Caco-2 (cell line): ENCODE measurements around the gene GNB1. TPM values are rescaled to one million over a fixed set of nuclear protein-coding genes. Genes with fewer than 3 reads are reported as not detected.
A peak's percentile ranks its signal among the peaks of the same experiment; 100 is the strongest.

Source experiments
- BruUV-seq: library from RNA; stranded (reverse); fragments of 400-500 nt; replicated peaks from 2 replicates; lab custom pipeline; 2021; lab: Mats Ljungman, UMichigan
- CTCF ChIA-PET: fragments of 300-600 bp; sonication (Branson Sonifier 250); formaldehyde crosslinking; loops from one replicate; lab custom pipeline; 2022; ENCODE audit warnings: antibody characterized with exemption; lab: Charles Lee
- POLR2A ChIA-PET: fragments of 300-600 bp; sonication (Branson Sonifier 250); formaldehyde crosslinking; loops from one replicate; lab custom pipeline; 2022; ENCODE audit warnings: antibody characterized with exemption; lab: Charles Lee
- DNase-seq, 2 experiments: peaks; one replicate each; pipeline versions ENCODE4 v3.0.0 to v3.0.0-alpha.2; 2020 to 2022
- H3K27me3 ChIP-seq: replicated peaks from 2 replicates; pipeline ENCODE4 v1.6.0; 2011; ENCODE audit warnings: low read length; ENCODE audit not compliant: control insufficient read depth, insufficient read depth
- H3K36me3 ChIP-seq: 2 replicates; pipeline ENCODE4 v1.5.1; 2011; ENCODE audit warnings: low read length; ENCODE audit not compliant: control insufficient read depth, insufficient read depth
- H3K4me1 ChIP-seq: fragments of 250-450 bp; sonication (Bioruptor Pico); 2 replicates; pipeline ENCODE4 v1.5.1; 2020; ENCODE audit warnings: mild to moderate bottlenecking
- H3K4me3 ChIP-seq: 2 replicates; pipeline ENCODE4 v1.5.1; 2011; ENCODE audit warnings: low read depth, mild to moderate bottlenecking, control low read depth, low read length
- H3K9me3 ChIP-seq: fragments of 250-450 bp; sonication (Bioruptor Pico); 2 replicates; pipeline ENCODE4 v1.5.1; 2020; ENCODE audit warnings: mild to moderate bottlenecking, moderate library complexity
- H3K27ac Mint-ChIP-seq: one replicate; pipeline ENCODE4 v1.8.0; 2022; ENCODE audit warnings: mixed read lengths; ENCODE audit not compliant: unreplicated experiment
- H3K27me3 Mint-ChIP-seq: one replicate; pipeline ENCODE4 v1.8.0; 2022; ENCODE audit warnings: mixed read lengths; ENCODE audit not compliant: insufficient read depth, unreplicated experiment
- H3K36me3 Mint-ChIP-seq: one replicate; pipeline ENCODE4 v1.8.0; 2022; ENCODE audit warnings: mild to moderate bottlenecking, mixed read lengths; ENCODE audit not compliant: insufficient read depth, unreplicated experiment
- H3K4me1 Mint-ChIP-seq: one replicate; pipeline ENCODE4 v1.8.0; 2022; ENCODE audit warnings: low read depth, mixed read lengths; ENCODE audit not compliant: unreplicated experiment
- H3K4me3 Mint-ChIP-seq: one replicate; pipeline ENCODE4 v1.8.0; 2022; ENCODE audit warnings: mild to moderate bottlenecking, moderate library complexity, mixed read lengths; ENCODE audit not compliant: unreplicated experiment
- H3K9me3 Mint-ChIP-seq: one replicate; pipeline ENCODE4 v1.8.0; 2022; ENCODE audit warnings: mixed read lengths; ENCODE audit not compliant: unreplicated experiment
- CTCF ChIP-seq, 2 experiments: fragments of 200-600 bp in 1 of 2; IDR thresholded peaks; 1 replicate in 1 of 2; 2 replicates in 1 of 2; pipeline versions ENCODE4 v1.5.1 to v1.8.0; 2011 to 2022; ENCODE audit warnings: antibody characterized with exemption in 1 of 2, control low read depth in 1 of 2, inconsistent platforms in 1 of 2, low read depth in 1 of 2, low read length in 1 of 2, mild to moderate bottlenecking in 1 of 2, moderate library complexity in 1 of 2; ENCODE audit not compliant: insufficient read depth in 1 of 2, severe bottlenecking in 1 of 2, unreplicated experiment in 1 of 2
- intact Hi-C: fragments of 100-400 bp; cut with micrococcal nuclease; formaldehyde crosslinking; loops from one replicate; pipeline ENCODE4 v1.10.0; 2022; ENCODE audit not compliant: unreplicated experiment
- total RNA-seq: library from RNA; stranded (reverse); gene quantifications from 2 replicates; pipeline ENCODE4 v1.2.3, GENCODE V29; 2022

The GNB1 gene
- total RNA-seq, 1 experiment from 2014 or later: 301 TPM

DNA sequence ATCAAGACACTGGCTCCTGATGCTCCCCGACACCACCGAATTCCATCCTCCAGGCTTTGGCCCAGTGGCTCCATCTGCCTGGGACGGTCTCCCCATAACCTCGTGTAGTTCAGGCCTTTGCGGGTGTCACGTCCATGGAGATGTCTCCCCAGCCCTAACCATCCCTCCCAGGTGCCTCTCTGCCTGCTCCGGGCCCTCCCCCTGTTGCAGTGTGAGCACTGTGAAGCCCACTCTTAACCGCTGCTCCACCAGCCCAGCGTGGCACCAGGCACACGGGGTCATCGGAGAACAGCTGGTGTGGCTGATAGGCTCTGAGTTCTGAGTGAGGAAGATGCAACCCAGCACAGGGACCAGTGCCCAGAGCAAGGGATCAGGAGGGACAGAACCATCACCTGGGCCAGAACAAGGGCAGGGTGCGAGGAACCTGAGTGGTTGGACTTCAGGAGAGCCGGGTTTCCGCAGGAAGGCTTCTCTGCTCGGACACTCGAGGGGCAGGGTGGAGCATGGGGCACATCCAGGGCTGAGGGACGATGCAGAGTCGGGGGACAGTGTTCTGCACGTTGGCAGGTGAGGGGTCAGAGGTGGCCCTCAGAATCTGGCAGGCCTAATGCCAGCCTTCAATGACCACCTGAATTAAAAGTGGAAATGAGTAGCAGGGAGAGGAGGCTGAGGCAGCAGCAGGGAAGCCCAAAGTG, 2.6 kb upstream of the GNB1 start:
- DNase-seq: no peak
- Histone ChIP-seq H3K9me3 (no peaks in the 10 kb centered on the region), H3K36me3 (no peaks in the 10 kb centered on the region), H3K27me3 (no peaks in the 10 kb centered on the region), H3K4me1 (peaks cover 56% of the 10 kb centered on the region), H3K4me3 (no peak overlapping the region)
- H3K9me3 Mint-ChIP-seq: no peaks in the 10 kb centered on the region
- H3K36me3 Mint-ChIP-seq: peaks cover 25% of the 10 kb centered on the region
- H3K4me1 Mint-ChIP-seq: peaks cover 6% of the 10 kb centered on the region
- H3K27me3 Mint-ChIP-seq: no peaks in the 10 kb centered on the region
- ChIA-PET CTCF (interaction anchor here (1.0 kb wide), 1 partner anchor 13 kb away, joined by 4 read pairs; no protein-coding TSS in a partner anchor), POLR2A (no interaction called here)
- TF ChIP-seq CTCF (IDR thresholded peaks at IDR 0.05; ENCODE audit: insufficient read depth in 1 of 2, low read depth in 1 of 2, low read length in 1 of 2, severe bottlenecking in 1 of 2, unreplicated experiment in 1 of 2): no peak
- H3K4me3 Mint-ChIP-seq: peak overlapping the region; percentile 96
- no TSS peak for BruUV-seq
- peak overlapping the region; percentile 45 for H3K27ac Mint-ChIP-seq
- intact Hi-C loops: no loop called here

DNA sequence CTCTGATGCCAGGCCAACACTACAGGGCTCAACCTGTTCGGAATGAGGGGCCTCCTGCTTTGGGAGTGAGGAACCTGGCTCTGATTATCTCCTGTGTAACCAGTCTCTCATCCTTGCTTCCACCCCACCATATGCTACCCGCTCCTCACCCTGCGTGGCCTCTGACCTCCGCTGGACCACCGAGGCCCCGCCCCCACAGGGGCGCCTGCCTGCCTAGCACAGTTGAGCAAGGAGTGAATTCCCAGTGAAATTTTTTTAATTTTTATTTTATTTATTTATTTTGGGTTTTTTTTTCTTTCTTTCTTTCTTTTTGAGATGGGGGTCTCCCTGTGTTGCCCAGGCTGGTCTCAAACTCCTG, 1.9 kb upstream of the GNB1 start:
- CTCF ChIA-PET: no interaction called here
- H3K4me1 Mint-ChIP-seq: peaks cover 6% of the 10 kb centered on the region
- DNase-seq: no peak
- Histone ChIP-seq H3K9me3 (no peaks in the 10 kb centered on the region), H3K4me1 (peaks cover 56% of the 10 kb centered on the region), H3K27me3 (no peaks in the 10 kb centered on the region), H3K4me3 (no peak overlapping the region), H3K36me3 (no peaks in the 10 kb centered on the region)
- intact Hi-C loops: no loop called here
- TF ChIP-seq CTCF (IDR thresholded peaks at IDR 0.05; ENCODE audit: insufficient read depth in 1 of 2, low read depth in 1 of 2, low read length in 1 of 2, severe bottlenecking in 1 of 2, unreplicated experiment in 1 of 2): no peak
- POLR2A ChIA-PET: no interaction called here
- H3K27ac Mint-ChIP-seq: peak overlapping the region; percentile 85
- H3K36me3 Mint-ChIP-seq: peaks cover 25% of the 10 kb centered on the region
- no peaks in the 10 kb centered on the region for H3K9me3 Mint-ChIP-seq
- BruUV-seq: no TSS peak
- H3K4me3 Mint-ChIP-seq: peak overlapping the region; percentile 96
- no peaks in the 10 kb centered on the region for H3K27me3 Mint-ChIP-seq

GRCh38 chr1:1892079-1892762, 1.3 kb upstream of the GNB1 start:
- peak overlapping the region; percentile 96 for H3K4me3 Mint-ChIP-seq
- intact Hi-C loops: no loop called here
- no peaks in the 10 kb centered on the region for H3K27me3 ChIP-seq
- ChIA-PET CTCF (interaction anchor here (1.0 kb wide), 1 partner anchor 17 kb away, joined by 4 read pairs; no protein-coding TSS in a partner anchor), POLR2A (no interaction called here)
- peaks cover 54% of the 10 kb centered on the region for H3K4me1 ChIP-seq
- peak overlapping the region; percentile 91 for H3K4me3 ChIP-seq
- H3K4me1 Mint-ChIP-seq: peaks cover 6% of the 10 kb centered on the region
- H3K36me3 Mint-ChIP-seq: peaks cover 25% of the 10 kb centered on the region
- no peaks in the 10 kb centered on the region for H3K9me3 Mint-ChIP-seq
- H3K27ac Mint-ChIP-seq: peak overlapping the region; percentile 85
- no peaks in the 10 kb centered on the region for H3K9me3 ChIP-seq
- BruUV-seq: TSS peak; percentile 49
- H3K36me3 ChIP-seq: no peaks in the 10 kb centered on the region
- no peak for DNase-seq
- TF ChIP-seq CTCF (IDR thresholded peaks at IDR 0.05; ENCODE audit: insufficient read depth in 1 of 2, low read depth in 1 of 2, low read length in 1 of 2, severe bottlenecking in 1 of 2, unreplicated experiment in 1 of 2): no peak
- no peaks in the 10 kb centered on the region for H3K27me3 Mint-ChIP-seq
